DMS53 (cell line): ENCODE data around the gene TEX22.

Experiments
- DNase-seq: peaks from one replicate; lab custom pipeline; 2025; lab: John Stamatoyannopoulos, UW

TEX22 gene

GRCh38 chr14:105456736-105457617 is 58.6 kb downstream of the TEX22 start:
- no peak for DNase-seq

- no peak for DNase-seq
These were observed 59.7 kb downstream of the TEX22 start for GRCh38 chr14:105458010-105458409.

GRCh38 chr14:105458571-105458970 is 60.2 kb downstream of the TEX22 start:
- no peak for DNase-seq

GRCh38 chr14:105460116-105460515 is 61.8 kb downstream of the TEX22 start:
- DNase-seq: no peak

GRCh38 chr14:105460616-105461015 is 62.3 kb downstream of the TEX22 start:
- no peak for DNase-seq

- DNase-seq: no peak
These were observed 63.6 kb downstream of the TEX22 start for GRCh38 chr14:105461903-105462302.
